Mucosa of rectum (tissue), 2 donors: ENCODE measurements around the gene ADSL.

Source experiments
- H3K27ac ChIP-seq, 2 donors: one replicate each; pipeline ENCODE4 v1.7.0; 2013; ENCODE audit warnings: inconsistent platforms in 2 of 2, low read depth in 2 of 2, low read length in 2 of 2
- H3K27me3 ChIP-seq, 2 donors: one replicate each; pipeline ENCODE4 v1.7.0; 2013; ENCODE audit warnings: low read length in 2 of 2; ENCODE audit not compliant: control insufficient read depth in 2 of 2, insufficient read depth in 2 of 2
- H3K36me3 ChIP-seq, 2 donors: one replicate each; pipeline ENCODE4 v1.7.0; 2013; ENCODE audit warnings: low read length in 2 of 2; ENCODE audit not compliant: control insufficient read depth in 2 of 2, insufficient read depth in 2 of 2
- H3K4me1 ChIP-seq, 2 donors: one replicate each; pipeline ENCODE4 v1.7.0; 2013; ENCODE audit warnings: low read length in 2 of 2, mild to moderate bottlenecking in 1 of 2; ENCODE audit not compliant: control insufficient read depth in 2 of 2, insufficient read depth in 2 of 2
- H3K4me3 ChIP-seq, 2 donors: one replicate each; pipeline ENCODE4 v1.7.0; 2013; ENCODE audit warnings: low read length in 2 of 2
- H3K9ac ChIP-seq, 2 donors: one replicate each; pipeline ENCODE4 v1.7.0; 2013; ENCODE audit warnings: low read length in 2 of 2, low read depth in 1 of 2, mild to moderate bottlenecking in 1 of 2
- H3K9me3 ChIP-seq, 2 donors: one replicate each; pipeline ENCODE4 v1.7.0; 2013; ENCODE audit warnings: low read length in 2 of 2; ENCODE audit not compliant: control insufficient read depth in 2 of 2
- donor health status: healthy.
- donor health status: Normal muscosa, but diverticular disease.

ADSL gene

DNA sequence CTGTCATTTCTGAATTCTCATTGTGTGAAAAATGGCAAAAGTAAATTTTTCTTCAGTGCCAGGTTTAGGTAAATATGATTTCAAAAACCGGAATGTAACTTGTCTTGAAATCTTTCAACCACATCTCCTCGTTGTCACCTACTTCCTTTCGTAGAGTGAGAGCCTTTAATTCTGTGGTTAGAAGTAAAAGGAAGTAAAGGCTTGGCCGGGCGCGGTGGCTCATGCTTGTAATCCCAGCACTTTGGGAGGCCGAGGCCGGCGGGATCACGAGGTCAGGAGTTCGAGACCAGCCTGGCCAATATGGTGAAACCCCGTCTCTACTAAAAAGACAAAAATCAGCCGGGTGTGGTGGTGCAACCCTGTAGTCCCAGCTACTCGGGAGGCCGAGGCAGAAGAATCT, 53.9 kb downstream of the ADSL start:
- no peak overlapping the region for H3K4me3 ChIP-seq
- peaks cover 13 to 39% of the 10 kb centered on the region in 2 donors for H3K36me3 ChIP-seq
- no peak overlapping the region for H3K9ac ChIP-seq
- H3K27ac ChIP-seq = no peak overlapping the region
- no peaks in the 10 kb centered on the region for H3K9me3 ChIP-seq
- H3K27me3 ChIP-seq = no peaks in the 10 kb centered on the region
- H3K4me1 ChIP-seq = peaks cover 17 to 23% of the 10 kb centered on the region in 2 donors

DNA sequence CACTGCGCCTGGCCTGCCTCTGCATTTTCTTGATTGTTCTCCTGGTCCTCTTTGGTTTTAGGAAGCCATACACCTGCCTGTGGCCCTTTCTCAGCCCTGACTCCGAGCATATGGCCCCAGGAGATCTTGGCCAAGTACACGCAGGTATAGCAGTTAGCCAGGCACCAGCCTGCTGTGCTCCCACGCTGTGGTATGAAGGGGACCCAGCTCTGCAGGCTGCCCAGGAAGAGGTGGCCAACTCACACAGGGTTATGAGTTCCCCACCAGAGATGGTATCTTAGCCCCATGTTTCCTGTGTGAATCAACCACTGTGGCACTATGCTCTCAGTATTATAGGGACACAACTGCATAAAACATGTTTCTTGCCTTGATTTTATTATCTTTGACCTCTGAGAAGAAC, 55.2 kb downstream of the ADSL start:
- no peaks in the 10 kb centered on the region for H3K27me3 ChIP-seq
- H3K4me1 ChIP-seq = peaks cover 12 to 13% of the 10 kb centered on the region in 2 donors
- peaks cover 27 to 50% of the 10 kb centered on the region in 2 donors for H3K36me3 ChIP-seq
- H3K9me3 ChIP-seq = no peaks in the 10 kb centered on the region
- no peak overlapping the region for H3K4me3 ChIP-seq
- H3K9ac ChIP-seq = peak overlapping the region in 1 of 2 donors; percentile 6
- H3K27ac ChIP-seq = peak overlapping the region in 1 of 2 donors; percentile 32

- peaks cover 32 to 54% of the 10 kb centered on the region in 2 donors for H3K36me3 ChIP-seq
- H3K4me1 ChIP-seq = peaks cover 10% of the 10 kb centered on the region in 2 donors
- H3K9ac ChIP-seq = no peak overlapping the region
- H3K27ac ChIP-seq = no peak overlapping the region
- no peaks in the 10 kb centered on the region for H3K27me3 ChIP-seq
- no peaks in the 10 kb centered on the region for H3K9me3 ChIP-seq
- no peak overlapping the region for H3K4me3 ChIP-seq
Measured at GRCh38 chr22:40401981-40402406, 55.7 kb downstream of the ADSL start.

DNA sequence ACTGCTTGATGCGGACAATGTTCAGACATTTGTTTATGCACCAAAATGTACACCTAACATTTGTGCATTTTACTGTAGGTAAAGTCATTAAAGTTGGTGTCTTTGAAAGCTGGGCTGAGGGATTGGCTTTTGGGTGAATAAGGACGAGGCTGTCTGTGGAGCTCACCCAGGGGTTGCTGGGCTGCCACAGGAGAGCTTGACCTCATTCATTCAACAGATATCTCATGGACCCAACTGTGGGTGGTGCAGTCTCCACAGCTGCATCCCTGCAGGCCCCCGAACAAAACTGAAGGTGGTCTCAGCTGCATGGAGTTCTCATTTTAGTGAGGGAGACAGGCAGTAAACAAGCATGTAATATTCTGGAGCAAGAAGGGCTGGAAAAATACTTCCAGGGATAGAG, 56.8 kb downstream of the ADSL start:
- peaks cover 43 to 65% of the 10 kb centered on the region in 2 donors for H3K36me3 ChIP-seq
- no peak overlapping the region for H3K9ac ChIP-seq
- H3K27me3 ChIP-seq = no peaks in the 10 kb centered on the region
- H3K4me3 ChIP-seq = no peak overlapping the region
- no peaks in the 10 kb centered on the region for H3K9me3 ChIP-seq
- no peak overlapping the region for H3K27ac ChIP-seq
- H3K4me1 ChIP-seq = peaks cover 5 to 10% of the 10 kb centered on the region in 2 donors

DNA sequence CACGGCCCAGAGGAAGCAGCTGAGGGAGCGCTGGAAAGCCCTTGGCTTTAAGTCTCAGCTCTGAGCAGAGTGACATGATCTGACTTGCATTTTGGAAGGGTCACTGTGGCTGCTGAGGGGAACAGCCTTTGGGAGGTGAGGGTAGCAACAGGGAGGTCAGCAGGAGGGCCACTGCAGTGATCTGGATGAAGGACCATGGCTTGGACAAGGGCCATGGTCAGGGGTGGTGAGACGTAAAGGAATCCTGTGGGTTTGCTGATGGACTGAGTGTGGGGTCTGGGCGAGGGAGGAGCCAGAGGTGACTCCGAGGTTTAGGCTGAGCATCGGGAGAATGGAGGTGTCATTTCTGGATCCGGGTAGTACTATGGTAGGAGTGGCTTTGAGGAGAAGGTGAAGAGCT, 57.4 kb downstream of the ADSL start:
- H3K9ac ChIP-seq = no peak overlapping the region
- H3K27me3 ChIP-seq = no peaks in the 10 kb centered on the region
- no peaks in the 10 kb centered on the region for H3K9me3 ChIP-seq
- H3K4me1 ChIP-seq = peaks cover 5 to 10% of the 10 kb centered on the region in 2 donors
- H3K4me3 ChIP-seq = no peak overlapping the region
- H3K27ac ChIP-seq = no peak overlapping the region
- H3K36me3 ChIP-seq = peaks cover 44 to 69% of the 10 kb centered on the region in 2 donors

DNA sequence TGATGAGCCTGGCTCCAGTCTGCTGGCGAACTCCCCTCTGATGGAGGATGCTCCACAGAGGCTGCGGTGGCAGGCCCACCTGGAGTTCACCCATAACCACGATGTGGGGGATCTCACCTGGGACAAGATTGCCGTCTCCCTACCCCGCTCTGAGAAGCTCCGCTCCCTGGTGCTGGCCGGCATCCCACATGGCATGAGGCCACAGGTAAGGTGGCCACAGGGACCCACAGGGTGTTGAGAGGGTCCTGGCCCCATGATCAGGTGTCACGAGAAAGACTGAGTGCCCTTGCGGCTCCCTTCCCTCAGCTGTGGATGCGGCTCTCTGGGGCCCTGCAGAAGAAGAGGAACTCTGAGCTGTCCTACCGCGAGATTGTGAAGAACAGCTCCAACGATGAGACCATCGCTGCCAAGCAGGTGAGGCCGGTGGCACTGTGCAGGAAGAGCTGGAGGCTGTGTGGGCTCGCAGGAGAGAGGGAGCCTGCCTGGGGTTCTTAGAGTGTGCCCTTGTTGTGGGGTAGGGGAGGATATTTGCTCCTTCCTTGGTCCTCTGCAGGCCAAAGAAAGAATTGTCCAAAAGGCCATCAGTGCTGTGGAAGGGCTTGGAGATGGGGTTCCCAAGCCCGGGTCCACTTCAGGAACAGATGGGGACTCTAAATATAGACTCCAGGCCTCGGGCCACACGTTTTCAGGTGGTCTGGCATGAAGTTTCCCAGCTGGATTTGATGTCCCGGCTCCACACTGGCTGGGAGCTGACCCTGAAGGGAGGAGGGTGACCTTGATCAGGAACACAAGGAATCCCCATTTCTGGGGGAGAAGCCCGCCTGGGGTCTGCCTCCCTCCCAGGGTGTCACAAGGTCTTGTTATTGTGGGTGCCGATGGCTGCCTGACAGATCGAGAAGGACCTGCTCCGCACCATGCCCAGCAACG, 58.2 kb downstream of the ADSL start:
- Histone ChIP-seq H3K9ac (no peak overlapping the region), H3K27ac (no peak overlapping the region), H3K4me1 (peaks cover 4 to 10% of the 10 kb centered on the region in 2 donors), H3K36me3 (peaks cover 51 to 74% of the 10 kb centered on the region in 2 donors), H3K27me3 (no peaks in the 10 kb centered on the region), H3K4me3 (no peak overlapping the region), H3K9me3 (no peaks in the 10 kb centered on the region)

GRCh38 chr22:40405178-40406062, 59.1 kb downstream of the ADSL start:
- Histone ChIP-seq H3K4me3 (no peak overlapping the region), H3K36me3 (peaks cover 60 to 83% of the 10 kb centered on the region in 2 donors), H3K27ac (no peak overlapping the region), H3K4me1 (peaks cover 0 to 7% of the 10 kb centered on the region in 2 donors), H3K9me3 (no peaks in the 10 kb centered on the region), H3K27me3 (no peaks in the 10 kb centered on the region), H3K9ac (no peak overlapping the region)

DNA sequence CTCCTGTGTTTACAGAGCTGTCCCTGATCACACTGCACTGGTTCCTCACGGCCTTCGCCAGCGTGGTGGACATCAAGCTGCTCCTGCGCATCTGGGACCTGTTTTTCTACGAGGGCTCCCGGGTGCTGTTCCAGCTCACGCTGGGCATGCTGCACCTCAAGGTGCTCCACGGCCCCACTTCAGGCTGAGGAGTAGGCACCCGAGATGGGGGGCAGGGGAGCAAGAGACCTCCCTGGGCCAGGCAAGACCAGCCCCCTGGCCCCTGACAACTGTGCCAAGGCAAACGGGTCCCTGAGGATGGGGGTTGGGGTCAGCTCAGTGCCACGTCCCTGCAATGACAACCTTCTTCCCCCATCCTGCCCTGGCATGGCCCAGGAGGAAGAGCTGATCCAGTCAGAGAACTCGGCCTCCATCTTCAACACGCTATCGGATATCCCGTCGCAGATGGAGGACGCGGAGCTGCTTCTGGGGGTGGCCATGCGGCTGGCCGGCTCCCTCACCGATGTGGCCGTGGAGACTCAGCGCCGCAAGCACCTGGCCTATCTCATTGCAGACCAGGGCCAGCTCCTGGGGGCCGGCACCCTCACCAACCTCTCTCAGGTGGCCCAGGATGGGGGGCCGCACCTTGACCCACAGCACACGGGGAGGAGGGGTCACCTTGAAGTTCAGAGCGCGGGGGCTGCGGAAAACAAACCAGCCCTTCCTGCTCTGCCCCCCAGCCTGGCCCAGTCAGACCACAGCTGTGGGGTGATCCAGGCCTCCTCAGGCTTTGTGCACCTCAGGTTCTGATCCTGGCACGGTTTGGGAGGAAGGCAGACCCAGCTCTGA, 60.0 kb downstream of the ADSL start:
- peaks cover 68 to 86% of the 10 kb centered on the region in 2 donors for H3K36me3 ChIP-seq
- no peaks in the 10 kb centered on the region for H3K27me3 ChIP-seq
- H3K4me1 ChIP-seq = peaks cover 0 to 4% of the 10 kb centered on the region in 2 donors
- H3K27ac ChIP-seq = no peak overlapping the region
- H3K9me3 ChIP-seq = no peaks in the 10 kb centered on the region
- no peak overlapping the region for H3K4me3 ChIP-seq
- no peak overlapping the region for H3K9ac ChIP-seq

GRCh38 chr22:40407021-40407761, 60.9 kb downstream of the ADSL start:
- Histone ChIP-seq H3K27ac (no peak overlapping the region), H3K4me3 (no peak overlapping the region), H3K9ac (no peak overlapping the region), H3K4me1 (no peaks in the 10 kb centered on the region), H3K27me3 (no peaks in the 10 kb centered on the region), H3K36me3 (peaks cover 64 to 83% of the 10 kb centered on the region in 2 donors), H3K9me3 (no peaks in the 10 kb centered on the region)
